Panc1 (cell line): ENCODE data around the gene ROBO2.

ENCODE experiments used
- CTCF ChIP-seq: fragments of 450-650 bp; IDR thresholded peaks from 2 replicates; pipeline ENCODE4 v1.5.1; 2017; ENCODE audit warnings: mild to moderate bottlenecking
- POLR2AphosphoS5 ChIP-seq: IDR thresholded peaks from 2 replicates; pipeline ENCODE4 v1.6.1; 2012; ENCODE audit warnings: mild to moderate bottlenecking, low read depth, low read length, moderate library complexity
- TF ChIP-seq, protein P1 (sequence below), 2 experiments: IDR thresholded peaks; 2 replicates each; pipeline ENCODE4 v1.6.1; 2011 to 2012; ENCODE audit warnings: low read depth in 2 of 2, control low read depth in 1 of 2, low read length in 1 of 2, mild to moderate bottlenecking in 1 of 2, moderate library complexity in 1 of 2; ENCODE audit not compliant: insufficient read depth in 1 of 2

GRCh38 chr3:77042882-77043281 lies 3.0 kb downstream of the ROBO2 start:
- peak; percentile 15; the same call in 1 of the 2 replicates for TF ChIP-seq CTCF
- no peak for TF ChIP-seq POLR2AphosphoS5
- TF ChIP-seq, protein P1, sequence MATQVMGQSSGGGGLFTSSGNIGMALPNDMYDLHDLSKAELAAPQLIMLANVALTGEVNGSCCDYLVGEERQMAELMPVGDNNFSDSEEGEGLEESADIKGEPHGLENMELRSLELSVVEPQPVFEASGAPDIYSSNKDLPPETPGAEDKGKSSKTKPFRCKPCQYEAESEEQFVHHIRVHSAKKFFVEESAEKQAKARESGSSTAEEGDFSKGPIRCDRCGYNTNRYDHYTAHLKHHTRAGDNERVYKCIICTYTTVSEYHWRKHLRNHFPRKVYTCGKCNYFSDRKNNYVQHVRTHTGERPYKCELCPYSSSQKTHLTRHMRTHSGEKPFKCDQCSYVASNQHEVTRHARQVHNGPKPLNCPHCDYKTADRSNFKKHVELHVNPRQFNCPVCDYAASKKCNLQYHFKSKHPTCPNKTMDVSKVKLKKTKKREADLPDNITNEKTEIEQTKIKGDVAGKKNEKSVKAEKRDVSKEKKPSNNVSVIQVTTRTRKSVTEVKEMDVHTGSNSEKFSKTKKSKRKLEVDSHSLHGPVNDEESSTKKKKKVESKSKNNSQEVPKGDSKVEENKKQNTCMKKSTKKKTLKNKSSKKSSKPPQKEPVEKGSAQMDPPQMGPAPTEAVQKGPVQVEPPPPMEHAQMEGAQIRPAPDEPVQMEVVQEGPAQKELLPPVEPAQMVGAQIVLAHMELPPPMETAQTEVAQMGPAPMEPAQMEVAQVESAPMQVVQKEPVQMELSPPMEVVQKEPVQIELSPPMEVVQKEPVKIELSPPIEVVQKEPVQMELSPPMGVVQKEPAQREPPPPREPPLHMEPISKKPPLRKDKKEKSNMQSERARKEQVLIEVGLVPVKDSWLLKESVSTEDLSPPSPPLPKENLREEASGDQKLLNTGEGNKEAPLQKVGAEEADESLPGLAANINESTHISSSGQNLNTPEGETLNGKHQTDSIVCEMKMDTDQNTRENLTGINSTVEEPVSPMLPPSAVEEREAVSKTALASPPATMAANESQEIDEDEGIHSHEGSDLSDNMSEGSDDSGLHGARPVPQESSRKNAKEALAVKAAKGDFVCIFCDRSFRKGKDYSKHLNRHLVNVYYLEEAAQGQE (IDR thresholded peaks at IDR 0.05; ENCODE audit: insufficient read depth in 1 of 2, low read depth in 2 of 2, low read length in 1 of 2) = no peak
